ENCODE measurements around the gene PLEKHO2.

DNA sequence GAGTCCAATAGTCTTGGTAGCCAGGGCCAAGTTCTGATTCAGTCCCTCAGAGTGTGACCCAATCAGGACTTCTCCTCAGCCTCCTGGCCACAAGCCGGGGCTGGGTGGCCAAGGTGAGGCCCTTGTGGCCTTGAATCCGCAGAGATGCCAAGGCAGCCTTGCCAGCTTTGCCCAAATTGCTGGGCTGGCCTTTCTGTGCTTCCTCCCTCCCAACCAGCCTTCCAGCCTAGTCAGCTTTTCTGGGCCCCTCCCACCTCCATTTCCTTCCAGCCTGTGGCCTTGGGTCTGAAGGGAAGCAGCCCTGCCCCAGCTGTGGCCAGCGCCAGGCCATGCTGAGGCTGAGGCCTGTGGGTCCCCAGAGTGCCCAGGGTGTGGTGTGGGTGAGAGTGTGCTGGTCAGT lies 35.7 kb downstream of the PLEKHO2 start:
- TF ChIP-seq, protein P1, sequence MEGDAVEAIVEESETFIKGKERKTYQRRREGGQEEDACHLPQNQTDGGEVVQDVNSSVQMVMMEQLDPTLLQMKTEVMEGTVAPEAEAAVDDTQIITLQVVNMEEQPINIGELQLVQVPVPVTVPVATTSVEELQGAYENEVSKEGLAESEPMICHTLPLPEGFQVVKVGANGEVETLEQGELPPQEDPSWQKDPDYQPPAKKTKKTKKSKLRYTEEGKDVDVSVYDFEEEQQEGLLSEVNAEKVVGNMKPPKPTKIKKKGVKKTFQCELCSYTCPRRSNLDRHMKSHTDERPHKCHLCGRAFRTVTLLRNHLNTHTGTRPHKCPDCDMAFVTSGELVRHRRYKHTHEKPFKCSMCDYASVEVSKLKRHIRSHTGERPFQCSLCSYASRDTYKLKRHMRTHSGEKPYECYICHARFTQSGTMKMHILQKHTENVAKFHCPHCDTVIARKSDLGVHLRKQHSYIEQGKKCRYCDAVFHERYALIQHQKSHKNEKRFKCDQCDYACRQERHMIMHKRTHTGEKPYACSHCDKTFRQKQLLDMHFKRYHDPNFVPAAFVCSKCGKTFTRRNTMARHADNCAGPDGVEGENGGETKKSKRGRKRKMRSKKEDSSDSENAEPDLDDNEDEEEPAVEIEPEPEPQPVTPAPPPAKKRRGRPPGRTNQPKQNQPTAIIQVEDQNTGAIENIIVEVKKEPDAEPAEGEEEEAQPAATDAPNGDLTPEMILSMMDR (IDR thresholded peaks at IDR 0.05) = no peak
- TF ChIP-seq RCOR1 (IDR thresholded peaks at IDR 0.05; ENCODE audit: low read length) (no peak), RAD21 (IDR thresholded peaks at IDR 0.05; ENCODE audit: low read length) (no peak), EP300 (IDR thresholded peaks at IDR 0.05; ENCODE audit: borderline replicate concordance in 1 of 2, low read depth in 1 of 2, low read length in 1 of 2) (no peak), FOXM1 (IDR thresholded peaks at IDR 0.05; ENCODE audit: low read depth) (no peak), TCF12 (IDR thresholded peaks at IDR 0.05) (no peak), GABPA (IDR thresholded peaks at IDR 0.05; ENCODE audit: low read depth) (no peak)
- TF ChIP-seq, protein P2, sequence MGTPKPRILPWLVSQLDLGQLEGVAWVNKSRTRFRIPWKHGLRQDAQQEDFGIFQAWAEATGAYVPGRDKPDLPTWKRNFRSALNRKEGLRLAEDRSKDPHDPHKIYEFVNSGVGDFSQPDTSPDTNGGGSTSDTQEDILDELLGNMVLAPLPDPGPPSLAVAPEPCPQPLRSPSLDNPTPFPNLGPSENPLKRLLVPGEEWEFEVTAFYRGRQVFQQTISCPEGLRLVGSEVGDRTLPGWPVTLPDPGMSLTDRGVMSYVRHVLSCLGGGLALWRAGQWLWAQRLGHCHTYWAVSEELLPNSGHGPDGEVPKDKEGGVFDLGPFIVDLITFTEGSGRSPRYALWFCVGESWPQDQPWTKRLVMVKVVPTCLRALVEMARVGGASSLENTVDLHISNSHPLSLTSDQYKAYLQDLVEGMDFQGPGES (IDR thresholded peaks at IDR 0.05; ENCODE audit: low read depth, low read length) = no peak
